ENCODE results near the gene MPRIP. TPM values are rescaled to one million over a fixed set of nuclear protein-coding genes. Genes with fewer than 3 reads are reported as not detected.
"Not testable (repeated sequence)": the region's sequence is repeated elsewhere in the genome, so short reads cannot be mapped to it uniquely, and the experiment has no call there.

Gene MPRIP
- total RNA-seq, 1 experiment from 2014 or later: 132 TPM

GRCh38 chr17:17015230-17015629 is 27.0 kb upstream of the MPRIP start:
- H3K4me1 ChIP-seq (ENCODE audit: insufficient read depth, low read length): no peaks in the 10 kb centered on the region
- no peak overlapping the region; the same call in 1 of the 2 replicates for H3K14ac ChIP-seq (ENCODE audit: insufficient read depth, low read length)
- no peak overlapping the region for H3K9ac ChIP-seq (ENCODE audit: extremely low read depth, insufficient read length, low read length)
- no peaks in the 10 kb centered on the region for H3K36me3 Mint-ChIP-seq (ENCODE audit: insufficient read depth in 1 of 3, low read depth in 3 of 3)
- no peaks in the 10 kb centered on the region for H3K79me1 ChIP-seq (ENCODE audit: insufficient read depth, low read depth, low read length, poor library complexity, severe bottlenecking)
- no peaks in the 10 kb centered on the region for H4K20me1 ChIP-seq (ENCODE audit: control insufficient read depth, insufficient read depth, insufficient read length)
- DNase-seq: no peak
- no peak overlapping the region for H2BK12ac ChIP-seq (ENCODE audit: insufficient read length, low read depth, low read length)
- no peak overlapping the region for H4K91ac ChIP-seq (ENCODE audit: insufficient read length, low read depth, low read length)
- H3K27ac Mint-ChIP-seq: no peak overlapping the region
- no peak overlapping the region for H3K56ac ChIP-seq (ENCODE audit: insufficient read length, low read depth, low read length)
- no peaks in the 10 kb centered on the region for H3K9me3 ChIP-seq (ENCODE audit: control insufficient read depth, low read depth, low read length)
- H2BK20ac ChIP-seq (ENCODE audit: low read depth, low read length, poor library complexity, severe bottlenecking): no peak overlapping the region
- peak overlapping the region; percentile 69 for H4K8ac ChIP-seq (replicated peaks; ENCODE audit: insufficient read length, low read depth, low read length)
- H2BK120ac ChIP-seq (ENCODE audit: low read depth, low read length, poor library complexity, severe bottlenecking): no peak overlapping the region
- no peaks in the 10 kb centered on the region; a peak in 1 of 5 replicates for H3K9me3 Mint-ChIP-seq
- no peak overlapping the region for H3K4ac ChIP-seq (ENCODE audit: low read depth, low read length)
- no peak overlapping the region for H3K4me3 Mint-ChIP-seq
- H3K4me1 Mint-ChIP-seq: peaks cover 2 to 4% of the 10 kb centered on the region in 2 experiments; a peak in 2 of 4 replicates
- H2BK5ac ChIP-seq (ENCODE audit: insufficient read length, low read length): no peak overlapping the region
- no peak overlapping the region for H2BK15ac ChIP-seq (ENCODE audit: low read depth, low read length)
- H3K27me3 Mint-ChIP-seq (ENCODE audit: low read depth): peaks cover 4% of the 10 kb centered on the region; the same call in 1 of the 2 replicates
- no peaks in the 10 kb centered on the region for H3K23me2 ChIP-seq (ENCODE audit: insufficient read length, low read depth, low read length, poor library complexity, severe bottlenecking)
- H3K4me2 ChIP-seq (ENCODE audit: insufficient read depth, insufficient read length, low read length): no peak overlapping the region
- no peak overlapping the region for H3K27ac ChIP-seq (ENCODE audit: insufficient read length, low read depth, low read length)
- no peak overlapping the region for H2AK5ac ChIP-seq (ENCODE audit: insufficient read length, low read length)
- H2AFZ ChIP-seq (ENCODE audit: low read length): no peak overlapping the region
- H3T11ph ChIP-seq (ENCODE audit: low read length): no peak overlapping the region
- H3K79me2 ChIP-seq (ENCODE audit: insufficient read depth, low read length): no peaks in the 10 kb centered on the region
- H3K18ac ChIP-seq (ENCODE audit: insufficient read length, low read depth, low read length): no peak overlapping the region
- WGBS (ENCODE audit: extremely low coverage, insufficient read length, low lambda C conversion rate): no CpG with 5 or more reads among the region's 6 CpGs
- TF ChIP-seq, protein P1, sequence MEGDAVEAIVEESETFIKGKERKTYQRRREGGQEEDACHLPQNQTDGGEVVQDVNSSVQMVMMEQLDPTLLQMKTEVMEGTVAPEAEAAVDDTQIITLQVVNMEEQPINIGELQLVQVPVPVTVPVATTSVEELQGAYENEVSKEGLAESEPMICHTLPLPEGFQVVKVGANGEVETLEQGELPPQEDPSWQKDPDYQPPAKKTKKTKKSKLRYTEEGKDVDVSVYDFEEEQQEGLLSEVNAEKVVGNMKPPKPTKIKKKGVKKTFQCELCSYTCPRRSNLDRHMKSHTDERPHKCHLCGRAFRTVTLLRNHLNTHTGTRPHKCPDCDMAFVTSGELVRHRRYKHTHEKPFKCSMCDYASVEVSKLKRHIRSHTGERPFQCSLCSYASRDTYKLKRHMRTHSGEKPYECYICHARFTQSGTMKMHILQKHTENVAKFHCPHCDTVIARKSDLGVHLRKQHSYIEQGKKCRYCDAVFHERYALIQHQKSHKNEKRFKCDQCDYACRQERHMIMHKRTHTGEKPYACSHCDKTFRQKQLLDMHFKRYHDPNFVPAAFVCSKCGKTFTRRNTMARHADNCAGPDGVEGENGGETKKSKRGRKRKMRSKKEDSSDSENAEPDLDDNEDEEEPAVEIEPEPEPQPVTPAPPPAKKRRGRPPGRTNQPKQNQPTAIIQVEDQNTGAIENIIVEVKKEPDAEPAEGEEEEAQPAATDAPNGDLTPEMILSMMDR (conservative IDR thresholded peaks at IDR 0.05): no peak
- no peak overlapping the region for H4K5ac ChIP-seq (ENCODE audit: insufficient read length, low read depth, low read length)
- no peaks in the 10 kb centered on the region for H3K27me3 ChIP-seq (ENCODE audit: insufficient read depth, low read length)
- H3K23ac ChIP-seq (ENCODE audit: insufficient read length, low read depth, low read length): no peak overlapping the region

- H4K5ac ChIP-seq (ENCODE audit: insufficient read length, low read depth, low read length); H3K27me3 Mint-ChIP-seq (ENCODE audit: low read depth); H3K4me2 ChIP-seq (ENCODE audit: insufficient read depth, insufficient read length, low read length); H3K4ac ChIP-seq (ENCODE audit: low read depth, low read length); H3K18ac ChIP-seq (ENCODE audit: insufficient read length, low read depth, low read length); DNase-seq; H3K79me2 ChIP-seq (ENCODE audit: insufficient read depth, low read length); H2BK5ac ChIP-seq (ENCODE audit: insufficient read length, low read length); H2AFZ ChIP-seq (ENCODE audit: low read length); H3T11ph ChIP-seq (ENCODE audit: low read length); H3K4me1 ChIP-seq (ENCODE audit: insufficient read depth, low read length); H3K9ac ChIP-seq (ENCODE audit: extremely low read depth, insufficient read length, low read length); H3K23me2 ChIP-seq (ENCODE audit: insufficient read length, low read depth, low read length, poor library complexity, severe bottlenecking); H2BK20ac ChIP-seq (ENCODE audit: low read depth, low read length, poor library complexity, severe bottlenecking); H2BK120ac ChIP-seq (ENCODE audit: low read depth, low read length, poor library complexity, severe bottlenecking); H3K4me3 Mint-ChIP-seq; H2AK5ac ChIP-seq (ENCODE audit: insufficient read length, low read length); H4K8ac ChIP-seq (replicated peaks; ENCODE audit: insufficient read length, low read depth, low read length); H3K14ac ChIP-seq (ENCODE audit: insufficient read depth, low read length); H3K27me3 ChIP-seq (ENCODE audit: insufficient read depth, low read length); H3K4me1 Mint-ChIP-seq; H3K9me3 Mint-ChIP-seq; H2BK12ac ChIP-seq (ENCODE audit: insufficient read length, low read depth, low read length); H4K91ac ChIP-seq (ENCODE audit: insufficient read length, low read depth, low read length); H3K36me3 Mint-ChIP-seq (ENCODE audit: insufficient read depth in 1 of 3, low read depth in 3 of 3); H3K23ac ChIP-seq (ENCODE audit: insufficient read length, low read depth, low read length); H2BK15ac ChIP-seq (ENCODE audit: low read depth, low read length); H3K9me3 ChIP-seq (ENCODE audit: control insufficient read depth, low read depth, low read length); H4K20me1 ChIP-seq (ENCODE audit: control insufficient read depth, insufficient read depth, insufficient read length); H3K79me1 ChIP-seq (ENCODE audit: insufficient read depth, low read depth, low read length, poor library complexity, severe bottlenecking); H3K27ac ChIP-seq (ENCODE audit: insufficient read length, low read depth, low read length); H3K56ac ChIP-seq (ENCODE audit: insufficient read length, low read depth, low read length): not testable (repeated sequence)
- H3K27ac Mint-ChIP-seq: peak overlapping the region in 2 of 3 experiments; percentile 21 to 34; a peak in 1 of 7 replicates
- no CpG with 5 or more reads among the region's 8 CpGs for WGBS (ENCODE audit: extremely low coverage, insufficient read length, low lambda C conversion rate)
These were observed 25.8 kb upstream of the MPRIP start for GRCh38 chr17:17016199-17017197.

Data from H9 (cell line).